DOHH2 (cell line): ENCODE data around the gene ING1.
"Not testable (repeated sequence)": the region's sequence is repeated elsewhere in the genome, so short reads cannot be mapped to it uniquely, and the experiment has no call there.

ENCODE experiments used
- EZH2phosphoT487 ChIP-seq: fragments of 200-600 bp; sonication (generic); IDR thresholded peaks from 2 replicates; pipeline ENCODE4 v1.6.1; 2017; ENCODE audit warnings: borderline replicate concordance, mild to moderate bottlenecking, antibody characterized with exemption, low read length, moderate library complexity, mixed read lengths
- TF ChIP-seq, protein P1 (sequence below): fragments of 200-600 bp; sonication (generic); IDR thresholded peaks from one replicate; pipeline ENCODE4 v1.5.1; 2014; ENCODE audit warnings: antibody characterized with exemption, mild to moderate bottlenecking, low read depth, low read length; ENCODE audit not compliant: poor library complexity, severe bottlenecking

GRCh38 chr13:110669814-110670213 lies 43.7 kb upstream of the ING1 start:
- TF ChIP-seq, protein P1, sequence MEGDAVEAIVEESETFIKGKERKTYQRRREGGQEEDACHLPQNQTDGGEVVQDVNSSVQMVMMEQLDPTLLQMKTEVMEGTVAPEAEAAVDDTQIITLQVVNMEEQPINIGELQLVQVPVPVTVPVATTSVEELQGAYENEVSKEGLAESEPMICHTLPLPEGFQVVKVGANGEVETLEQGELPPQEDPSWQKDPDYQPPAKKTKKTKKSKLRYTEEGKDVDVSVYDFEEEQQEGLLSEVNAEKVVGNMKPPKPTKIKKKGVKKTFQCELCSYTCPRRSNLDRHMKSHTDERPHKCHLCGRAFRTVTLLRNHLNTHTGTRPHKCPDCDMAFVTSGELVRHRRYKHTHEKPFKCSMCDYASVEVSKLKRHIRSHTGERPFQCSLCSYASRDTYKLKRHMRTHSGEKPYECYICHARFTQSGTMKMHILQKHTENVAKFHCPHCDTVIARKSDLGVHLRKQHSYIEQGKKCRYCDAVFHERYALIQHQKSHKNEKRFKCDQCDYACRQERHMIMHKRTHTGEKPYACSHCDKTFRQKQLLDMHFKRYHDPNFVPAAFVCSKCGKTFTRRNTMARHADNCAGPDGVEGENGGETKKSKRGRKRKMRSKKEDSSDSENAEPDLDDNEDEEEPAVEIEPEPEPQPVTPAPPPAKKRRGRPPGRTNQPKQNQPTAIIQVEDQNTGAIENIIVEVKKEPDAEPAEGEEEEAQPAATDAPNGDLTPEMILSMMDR, result not testable (repeated sequence)
- TF ChIP-seq EZH2phosphoT487, result not testable (repeated sequence)
